Activated naive CD8-positive, alpha-beta T cell treated with anti-CD3 and anti-CD28 coated beads, Interleukin-2, amount 50 U/mL, for 24 hours (primary cell): ENCODE data around the gene CBFA2T2.
"Not testable (repeated sequence)": the region's sequence is repeated elsewhere in the genome, so short reads cannot be mapped to it uniquely, and the experiment has no call there.

ENCODE experiments used
- ATAC-seq: fragments of 150-1000 bp; cut with Tn5 transposase; one replicate; pipeline ENCODE4 v1.10.0; 2021
- DNase-seq: peaks from one replicate; pipeline ENCODE4 v3.0.0; 2021
- H3K27ac Mint-ChIP-seq: one replicate; pipeline ENCODE4 v1.8.0; 2021; ENCODE audit warnings: mild to moderate bottlenecking, mixed read lengths
- H3K27me3 Mint-ChIP-seq: one replicate; pipeline ENCODE4 v1.8.0; 2021; ENCODE audit warnings: mixed read lengths
- H3K36me3 Mint-ChIP-seq: one replicate; pipeline ENCODE4 v1.8.0; 2021; ENCODE audit warnings: low read depth, mixed read lengths
- H3K4me1 Mint-ChIP-seq: one replicate; pipeline ENCODE4 v1.8.0; 2021; ENCODE audit warnings: mixed read lengths
- H3K4me3 Mint-ChIP-seq: one replicate; pipeline ENCODE4 v1.8.0; 2021; ENCODE audit warnings: mild to moderate bottlenecking, moderate library complexity, mixed read lengths
- H3K9me3 Mint-ChIP-seq: one replicate; pipeline ENCODE4 v1.8.0; 2021; ENCODE audit warnings: mixed read lengths

CBFA2T2 gene

DNA sequence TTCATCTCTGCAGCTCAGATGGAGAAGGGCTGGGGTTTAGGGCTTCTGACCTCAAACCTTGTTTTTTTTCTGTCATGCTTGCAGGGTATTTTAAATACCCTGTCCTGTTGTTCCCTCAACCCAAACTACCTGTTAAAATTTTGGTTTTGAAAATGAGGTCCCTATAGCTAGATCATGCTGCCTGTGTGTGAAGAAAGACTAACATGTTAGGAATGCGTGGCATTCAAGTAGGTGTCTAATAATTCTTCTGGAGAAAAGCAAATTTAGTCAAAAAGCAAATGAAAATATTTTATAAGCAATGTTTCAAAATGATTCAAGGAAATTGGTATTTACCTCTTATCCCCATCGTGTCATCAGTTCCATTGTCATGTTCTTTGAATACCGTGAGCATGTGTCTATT, 95.1 kb downstream of the CBFA2T2 start:
- Mint-ChIP-seq H3K9me3 (no peaks in the 10 kb centered on the region), H3K36me3 (no peaks in the 10 kb centered on the region), H3K4me1 (peaks cover 6% of the 10 kb centered on the region), H3K27ac (no peak overlapping the region), H3K4me3 (no peak overlapping the region), H3K27me3 (no peaks in the 10 kb centered on the region)
- no peak for ATAC-seq
- no peak for DNase-seq

DNA sequence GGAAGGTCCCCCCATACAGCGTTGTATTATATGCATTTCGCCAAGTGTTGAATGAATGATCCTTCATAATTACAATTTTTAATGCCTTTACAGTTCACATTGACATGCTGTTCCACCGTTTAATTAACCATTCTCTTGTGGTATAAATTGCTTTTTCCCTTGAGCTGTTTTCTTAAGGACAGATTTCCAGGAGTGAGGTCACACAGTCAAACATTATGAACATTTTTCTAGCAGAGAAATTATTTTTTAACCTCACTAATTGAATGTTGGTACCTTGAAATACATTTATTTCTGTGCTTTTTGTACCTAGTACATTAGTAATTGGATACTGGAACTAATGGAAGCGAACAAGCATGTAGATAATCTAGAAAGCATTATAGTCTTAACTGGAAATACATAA, 95.5 kb downstream of the CBFA2T2 start:
- Mint-ChIP-seq H3K4me3 (no peak overlapping the region), H3K4me1 (peaks cover 6% of the 10 kb centered on the region), H3K9me3 (no peaks in the 10 kb centered on the region), H3K36me3 (no peaks in the 10 kb centered on the region), H3K27ac (no peak overlapping the region), H3K27me3 (no peaks in the 10 kb centered on the region)
- DNase-seq, result no peak
- no peak for ATAC-seq

- Mint-ChIP-seq H3K27ac (no peak overlapping the region), H3K4me3 (no peak overlapping the region), H3K9me3 (no peaks in the 10 kb centered on the region), H3K4me1 (peaks cover 7% of the 10 kb centered on the region), H3K36me3 (no peaks in the 10 kb centered on the region), H3K27me3 (no peaks in the 10 kb centered on the region)
- DNase-seq (no peak), ATAC-seq (no peak)
These were observed 99.2 kb downstream of the CBFA2T2 start for GRCh38 chr20:33589059-33589458.

- H3K4me3 Mint-ChIP-seq, H3K9me3 Mint-ChIP-seq, H3K36me3 Mint-ChIP-seq, H3K4me1 Mint-ChIP-seq, H3K27me3 Mint-ChIP-seq: not testable (repeated sequence)
- DNase-seq (peak; percentile 67), ATAC-seq (peak; percentile 33)
- H3K27ac Mint-ChIP-seq, result peak overlapping the region; percentile 65
These were observed 102.0 kb downstream of the CBFA2T2 start for GRCh38 chr20:33591901-33592300.

GRCh38 chr20:33594743-33595142, 104.8 kb downstream of the CBFA2T2 start:
- DNase-seq (no peak), ATAC-seq (no peak)
- H3K4me1 Mint-ChIP-seq, result peaks cover 7% of the 10 kb centered on the region
- H3K4me3 Mint-ChIP-seq, result no peak overlapping the region
- H3K27me3 Mint-ChIP-seq, result no peaks in the 10 kb centered on the region
- H3K27ac Mint-ChIP-seq, result no peak overlapping the region
- no peaks in the 10 kb centered on the region for H3K36me3 Mint-ChIP-seq
- H3K9me3 Mint-ChIP-seq, result no peaks in the 10 kb centered on the region

GRCh38 chr20:33600414-33600813, 110.5 kb downstream of the CBFA2T2 start:
- no peak for DNase-seq
- Mint-ChIP-seq H3K27ac (no peak overlapping the region), H3K4me1 (peaks cover 19% of the 10 kb centered on the region), H3K9me3 (no peaks in the 10 kb centered on the region), H3K36me3 (no peaks in the 10 kb centered on the region), H3K4me3 (no peak overlapping the region), H3K27me3 (no peaks in the 10 kb centered on the region)
- no peak for ATAC-seq

GRCh38 chr20:33600981-33601380, 111.1 kb downstream of the CBFA2T2 start:
- H3K9me3 Mint-ChIP-seq, result no peaks in the 10 kb centered on the region
- H3K36me3 Mint-ChIP-seq, result no peaks in the 10 kb centered on the region
- peaks cover 19% of the 10 kb centered on the region for H3K4me1 Mint-ChIP-seq
- DNase-seq (no peak), ATAC-seq (no peak)
- H3K27ac Mint-ChIP-seq, result no peak overlapping the region
- no peak overlapping the region for H3K4me3 Mint-ChIP-seq
- H3K27me3 Mint-ChIP-seq, result no peaks in the 10 kb centered on the region

- Mint-ChIP-seq H3K36me3 (no peaks in the 10 kb centered on the region), H3K27me3 (no peaks in the 10 kb centered on the region), H3K27ac (no peak overlapping the region), H3K4me3 (no peak overlapping the region), H3K4me1 (peaks cover 21% of the 10 kb centered on the region), H3K9me3 (no peaks in the 10 kb centered on the region)
- DNase-seq (no peak), ATAC-seq (no peak)
These were observed 112.0 kb downstream of the CBFA2T2 start for GRCh38 chr20:33601861-33602260.

DNA sequence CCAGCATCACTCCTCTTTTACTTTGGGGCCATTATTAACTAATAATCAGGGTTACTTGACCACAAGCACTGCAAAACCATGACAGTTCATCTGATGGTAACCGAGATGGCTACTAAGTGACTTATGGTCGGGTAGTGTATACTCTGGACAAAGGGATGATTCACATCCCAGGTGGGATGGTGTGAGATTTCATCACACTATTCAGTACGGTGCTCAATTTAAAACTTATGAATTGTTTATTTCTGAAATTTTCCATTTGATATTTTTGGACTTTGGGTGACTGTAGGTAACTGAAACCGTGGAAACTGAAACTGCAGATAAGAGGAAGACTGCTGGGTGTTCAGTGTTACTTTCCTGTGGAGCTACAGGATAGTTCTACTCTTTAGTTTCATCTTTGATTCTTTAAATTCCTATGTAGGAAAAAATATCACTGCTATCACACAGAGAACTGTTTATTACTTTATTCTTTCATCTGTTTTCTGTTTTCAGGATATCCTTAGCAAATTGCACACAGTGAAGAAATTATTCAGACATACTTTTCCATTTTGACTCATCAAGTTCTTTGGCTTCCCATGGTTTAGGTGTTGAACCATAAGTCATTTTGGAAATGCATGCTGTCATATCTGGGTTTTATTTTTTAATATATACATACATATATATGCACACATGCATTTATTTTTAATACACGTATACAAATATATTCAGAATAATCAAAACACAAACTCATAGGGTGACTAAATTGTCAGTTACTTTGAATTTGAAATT, 113.1 kb downstream of the CBFA2T2 start:
- Mint-ChIP-seq H3K36me3 (peaks cover under 1% of the 10 kb centered on the region), H3K27ac (peak overlapping the region; percentile 72), H3K9me3 (no peaks in the 10 kb centered on the region), H3K4me1 (peaks cover 21% of the 10 kb centered on the region), H3K4me3 (peak overlapping the region; percentile 24), H3K27me3 (no peaks in the 10 kb centered on the region)
- ATAC-seq (peak; percentile 83), DNase-seq (no peak)

GRCh38 chr20:33604084-33604990, 114.4 kb downstream of the CBFA2T2 start:
- DNase-seq, result no peak
- no peak overlapping the region for H3K27ac Mint-ChIP-seq
- H3K27me3 Mint-ChIP-seq, result no peaks in the 10 kb centered on the region
- ATAC-seq, result no peak
- H3K36me3 Mint-ChIP-seq, result peaks cover 6% of the 10 kb centered on the region
- H3K4me3 Mint-ChIP-seq, result no peak overlapping the region
- peaks cover 21% of the 10 kb centered on the region for H3K4me1 Mint-ChIP-seq
- H3K9me3 Mint-ChIP-seq, result no peaks in the 10 kb centered on the region

- Mint-ChIP-seq H3K27me3 (no peaks in the 10 kb centered on the region), H3K4me3 (no peak overlapping the region), H3K4me1 (peaks cover 24% of the 10 kb centered on the region), H3K36me3 (peaks cover 6% of the 10 kb centered on the region), H3K9me3 (no peaks in the 10 kb centered on the region), H3K27ac (no peak overlapping the region)
- ATAC-seq, result no peak
- DNase-seq, result no peak
These were observed 115.1 kb downstream of the CBFA2T2 start for GRCh38 chr20:33604991-33605370.

- Mint-ChIP-seq H3K4me1 (peaks cover 24% of the 10 kb centered on the region), H3K4me3 (no peak overlapping the region), H3K9me3 (no peaks in the 10 kb centered on the region), H3K36me3 (peaks cover 6% of the 10 kb centered on the region), H3K27me3 (no peaks in the 10 kb centered on the region), H3K27ac (no peak overlapping the region)
- ATAC-seq, result no peak
- DNase-seq, result no peak
These were observed 116.3 kb downstream of the CBFA2T2 start for GRCh38 chr20:33606118-33606771.

DNA sequence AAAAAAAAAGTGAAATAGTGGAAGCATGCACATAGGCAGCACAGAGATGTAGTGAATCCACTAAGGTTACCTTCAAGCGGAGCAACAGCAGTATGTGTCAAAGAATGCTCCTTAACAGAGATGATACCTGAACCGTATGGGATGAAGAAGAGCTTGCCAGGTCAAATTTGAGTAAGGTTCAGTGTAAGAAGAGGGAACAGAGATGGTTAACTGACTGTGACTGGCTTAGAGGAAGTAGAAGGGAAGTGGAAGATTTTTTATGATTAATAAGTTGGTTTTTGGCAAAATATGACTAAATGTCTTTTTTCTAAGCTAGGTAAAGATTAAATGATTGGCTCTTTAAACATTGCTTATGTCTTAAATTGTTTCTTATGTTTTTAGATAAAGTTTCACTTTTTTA, 119.6 kb downstream of the CBFA2T2 start:
- ATAC-seq (no peak), DNase-seq (no peak)

DNA sequence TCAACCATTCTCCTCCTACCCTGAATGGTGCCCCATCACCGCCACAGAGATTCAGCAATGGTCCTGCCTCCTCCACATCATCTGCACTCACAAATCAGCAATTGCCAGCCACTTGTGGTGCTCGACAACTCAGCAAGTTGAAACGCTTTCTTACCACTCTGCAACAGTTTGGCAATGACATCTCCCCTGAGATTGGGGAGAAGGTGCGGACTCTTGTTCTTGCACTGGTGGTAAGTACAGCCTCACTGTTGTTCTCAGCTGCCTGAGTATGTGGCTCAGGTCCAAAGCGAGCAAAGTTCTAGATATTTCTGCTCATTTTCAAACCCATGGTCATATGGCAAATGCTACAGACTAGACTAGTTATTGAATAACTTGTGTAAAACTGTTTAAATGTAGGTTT, 121.2 kb downstream of the CBFA2T2 start:
- DNase-seq, result no peak
- ATAC-seq, result no peak
- no peak overlapping the region for H3K27ac Mint-ChIP-seq
- no peaks in the 10 kb centered on the region for H3K27me3 Mint-ChIP-seq
- H3K4me1 Mint-ChIP-seq, result peaks cover 5% of the 10 kb centered on the region
- H3K4me3 Mint-ChIP-seq, result no peak overlapping the region
- H3K36me3 Mint-ChIP-seq, result peaks cover 11% of the 10 kb centered on the region
- H3K9me3 Mint-ChIP-seq, result no peaks in the 10 kb centered on the region

More for the DNA sequence above, 119.6 kb downstream of the CBFA2T2 start:
- no peak overlapping the region for H3K4me3 Mint-ChIP-seq
- H3K9me3 Mint-ChIP-seq, result no peaks in the 10 kb centered on the region
- H3K27me3 Mint-ChIP-seq, result no peaks in the 10 kb centered on the region
- H3K36me3 Mint-ChIP-seq, result peaks cover 10% of the 10 kb centered on the region
- H3K4me1 Mint-ChIP-seq, result peaks cover 5% of the 10 kb centered on the region
- no peak overlapping the region for H3K27ac Mint-ChIP-seq

GRCh38 chr20:33612001-33612400, 122.1 kb downstream of the CBFA2T2 start:
- Mint-ChIP-seq H3K27ac (no peak overlapping the region), H3K36me3 (peaks cover 13% of the 10 kb centered on the region), H3K9me3 (no peaks in the 10 kb centered on the region), H3K4me3 (no peak overlapping the region), H3K27me3 (no peaks in the 10 kb centered on the region), H3K4me1 (peaks cover 4% of the 10 kb centered on the region)
- DNase-seq, result no peak
- ATAC-seq, result no peak
